Measurements from ENCODE around the gene CENPT. TPM values are rescaled to one million over a fixed set of nuclear protein-coding genes. Genes with fewer than 3 reads are reported as not detected.

Gene CENPT
- total and polyA plus RNA-seq, 2 experiments from 2014 or later: 61.8 to 65.2 TPM

DNA sequence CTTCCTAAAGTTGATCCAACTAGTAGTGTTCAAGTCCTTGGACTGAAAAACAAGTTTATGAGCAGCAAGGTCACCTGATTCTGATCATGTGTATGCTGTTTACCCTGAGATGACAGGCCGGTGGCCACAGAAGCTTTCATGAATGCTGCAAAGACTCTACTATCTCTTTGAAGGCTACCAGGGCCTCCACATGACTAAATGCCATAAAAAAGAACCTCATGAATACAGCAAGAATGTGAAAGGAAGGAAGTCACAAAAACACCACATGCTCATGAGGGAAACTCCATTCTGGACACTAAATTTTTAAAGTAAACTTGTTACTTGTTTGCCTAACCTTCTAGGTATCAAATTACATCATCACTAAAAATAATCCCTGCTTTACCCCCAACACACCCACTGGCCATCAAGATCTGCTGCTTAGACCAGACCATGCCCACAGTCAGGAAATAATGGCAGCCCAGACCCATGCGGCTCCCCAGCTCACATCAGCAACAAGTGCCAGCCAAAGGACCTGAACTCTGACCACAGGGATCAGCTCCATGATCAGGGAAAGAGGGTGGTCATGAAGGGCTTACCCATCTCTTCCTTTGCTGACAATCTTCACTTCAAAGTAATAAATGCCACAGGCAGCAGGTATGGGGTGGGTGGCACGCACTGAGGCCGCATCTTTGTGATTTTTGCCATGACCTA, 42.5 kb downstream of the CENPT start:
- Histone ChIP-seq H3K36me3 (peaks cover 3% of the 10 kb centered on the region), H3K27ac (no peak overlapping the region), H3K9me3 (ENCODE audit: low read depth) (no peaks in the 10 kb centered on the region), H3K27me3 (peaks cover 63% of the 10 kb centered on the region), H3K4me3 (no peak overlapping the region), H3K4me1 (ENCODE audit: low read depth) (peaks cover 4% of the 10 kb centered on the region)
- DNase-seq (ENCODE audit: low read depth in 1 of 2, low spot score in 1 of 2): no peak
- TF ChIP-seq, protein P1, sequence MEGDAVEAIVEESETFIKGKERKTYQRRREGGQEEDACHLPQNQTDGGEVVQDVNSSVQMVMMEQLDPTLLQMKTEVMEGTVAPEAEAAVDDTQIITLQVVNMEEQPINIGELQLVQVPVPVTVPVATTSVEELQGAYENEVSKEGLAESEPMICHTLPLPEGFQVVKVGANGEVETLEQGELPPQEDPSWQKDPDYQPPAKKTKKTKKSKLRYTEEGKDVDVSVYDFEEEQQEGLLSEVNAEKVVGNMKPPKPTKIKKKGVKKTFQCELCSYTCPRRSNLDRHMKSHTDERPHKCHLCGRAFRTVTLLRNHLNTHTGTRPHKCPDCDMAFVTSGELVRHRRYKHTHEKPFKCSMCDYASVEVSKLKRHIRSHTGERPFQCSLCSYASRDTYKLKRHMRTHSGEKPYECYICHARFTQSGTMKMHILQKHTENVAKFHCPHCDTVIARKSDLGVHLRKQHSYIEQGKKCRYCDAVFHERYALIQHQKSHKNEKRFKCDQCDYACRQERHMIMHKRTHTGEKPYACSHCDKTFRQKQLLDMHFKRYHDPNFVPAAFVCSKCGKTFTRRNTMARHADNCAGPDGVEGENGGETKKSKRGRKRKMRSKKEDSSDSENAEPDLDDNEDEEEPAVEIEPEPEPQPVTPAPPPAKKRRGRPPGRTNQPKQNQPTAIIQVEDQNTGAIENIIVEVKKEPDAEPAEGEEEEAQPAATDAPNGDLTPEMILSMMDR (IDR thresholded peaks at IDR 0.05; ENCODE audit: low read depth, low read length): no peak

DNA sequence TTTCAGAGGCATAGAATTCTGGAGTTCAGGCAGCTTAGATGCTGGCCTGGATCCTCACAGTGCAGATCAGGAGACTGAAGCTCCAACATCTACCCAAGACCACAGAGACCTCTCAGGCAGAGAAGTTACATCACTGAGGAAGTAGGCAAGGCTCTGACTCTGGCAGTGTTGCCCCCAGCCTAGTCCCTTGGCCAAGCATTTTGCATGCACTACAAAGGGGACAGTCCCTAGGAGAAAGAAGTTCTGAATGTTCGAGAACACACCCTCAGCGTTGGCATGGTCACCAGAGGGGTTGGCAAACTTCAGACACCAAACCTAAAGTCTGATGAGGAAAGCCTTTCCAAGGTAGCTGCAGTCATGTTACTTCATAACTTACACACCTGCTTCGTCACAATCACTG, 43.6 kb downstream of the CENPT start:
- peaks cover 4% of the 10 kb centered on the region for H3K4me1 ChIP-seq (ENCODE audit: low read depth)
- H3K27ac ChIP-seq: no peak overlapping the region
- no peak for DNase-seq (ENCODE audit: low read depth in 1 of 2, low spot score in 1 of 2)
- peaks cover 3% of the 10 kb centered on the region for H3K36me3 ChIP-seq
- no peaks in the 10 kb centered on the region for H3K9me3 ChIP-seq (ENCODE audit: low read depth)
- no peak overlapping the region for H3K4me3 ChIP-seq
- H3K27me3 ChIP-seq: peaks cover 61% of the 10 kb centered on the region
- TF ChIP-seq, protein P1 (IDR thresholded peaks at IDR 0.05; ENCODE audit: low read depth, low read length): no peak

DNA sequence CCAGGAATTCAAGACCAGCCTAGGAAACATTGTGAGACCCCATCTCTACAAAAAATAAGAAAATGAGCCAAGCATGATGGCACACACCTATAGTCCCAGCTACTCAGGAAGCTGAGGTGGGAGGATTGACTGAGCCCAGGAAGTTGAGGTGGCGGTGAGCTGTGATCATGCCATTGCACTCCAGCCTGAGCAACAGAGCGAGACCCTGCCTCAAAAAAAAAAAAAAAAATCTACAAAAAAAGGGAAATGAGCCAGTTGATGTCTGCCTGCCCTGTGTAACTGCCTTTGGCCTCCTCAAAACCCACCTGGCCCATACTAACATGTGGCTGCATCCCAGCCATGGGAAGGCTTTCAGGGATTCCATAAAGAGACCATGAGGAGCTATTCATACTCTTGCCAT, 45.6 kb downstream of the CENPT start:
- TF ChIP-seq, protein P1 (IDR thresholded peaks at IDR 0.05; ENCODE audit: low read depth, low read length): no peak
- Histone ChIP-seq H3K27me3 (peaks cover 71% of the 10 kb centered on the region), H3K9me3 (ENCODE audit: low read depth) (no peaks in the 10 kb centered on the region), H3K36me3 (peaks cover 3% of the 10 kb centered on the region), H3K27ac (no peak overlapping the region), H3K4me1 (ENCODE audit: low read depth) (peaks cover 4% of the 10 kb centered on the region), H3K4me3 (no peak overlapping the region)
- no peak for DNase-seq (ENCODE audit: low read depth in 1 of 2, low spot score in 1 of 2)

DNA sequence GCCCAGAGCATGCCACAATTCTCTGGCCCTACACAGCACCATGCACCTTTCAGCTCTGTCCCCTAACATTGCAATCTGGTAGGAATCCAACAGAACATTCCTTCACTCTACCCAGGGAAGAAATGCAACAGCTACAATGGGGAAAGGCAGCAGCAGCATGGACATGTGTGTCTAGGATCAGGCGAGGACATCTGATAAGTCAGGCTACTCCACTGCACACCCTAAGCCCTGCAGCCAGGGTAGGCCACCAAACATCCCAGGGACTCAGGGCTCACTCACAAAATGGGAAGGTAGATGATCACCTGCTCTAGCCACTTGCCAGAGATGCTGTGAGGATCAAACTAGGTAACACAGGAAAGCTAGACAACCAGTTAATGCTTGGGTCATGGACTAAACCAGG, 46.3 kb downstream of the CENPT start:
- Histone ChIP-seq H3K4me3 (no peak overlapping the region), H3K9me3 (ENCODE audit: low read depth) (no peaks in the 10 kb centered on the region), H3K36me3 (peaks cover 3% of the 10 kb centered on the region), H3K27ac (no peak overlapping the region), H3K4me1 (ENCODE audit: low read depth) (peaks cover 4% of the 10 kb centered on the region), H3K27me3 (peaks cover 77% of the 10 kb centered on the region)
- TF ChIP-seq, protein P1 (IDR thresholded peaks at IDR 0.05; ENCODE audit: low read depth, low read length): no peak
- DNase-seq (ENCODE audit: low read depth in 1 of 2, low spot score in 1 of 2): no peak

DNA sequence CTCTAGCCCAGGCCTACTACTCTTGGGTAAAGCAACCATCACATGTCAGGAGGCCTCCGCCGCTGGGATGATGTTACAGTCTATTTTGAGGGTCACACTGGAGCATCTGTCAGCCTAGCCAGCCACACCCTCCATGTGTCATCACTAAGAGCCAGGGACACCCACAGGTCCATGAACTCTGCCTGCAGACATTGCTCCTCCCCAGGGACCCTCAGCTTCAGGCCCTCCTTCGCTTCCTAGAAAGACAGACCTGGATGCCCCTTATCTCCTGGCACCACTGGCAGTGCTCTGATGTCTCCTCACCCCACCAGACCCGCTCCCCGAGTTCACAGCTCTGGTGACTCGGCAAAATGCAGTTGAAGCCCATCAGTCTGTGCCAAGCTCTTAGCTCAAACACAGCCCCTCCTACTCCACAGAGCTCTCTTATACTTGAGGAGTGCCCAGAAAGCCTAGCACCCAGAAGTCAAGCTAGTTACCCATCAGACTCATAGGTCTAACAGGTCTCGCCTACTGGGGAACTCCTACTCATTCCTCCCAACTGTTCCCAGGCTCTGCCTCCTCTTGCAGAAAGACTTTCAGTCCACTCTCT, 47.1 kb downstream of the CENPT start:
- Histone ChIP-seq H3K36me3 (peaks cover 3% of the 10 kb centered on the region), H3K27me3 (peaks cover 85% of the 10 kb centered on the region), H3K9me3 (ENCODE audit: low read depth) (no peaks in the 10 kb centered on the region), H3K4me3 (no peak overlapping the region), H3K4me1 (ENCODE audit: low read depth) (peaks cover 1% of the 10 kb centered on the region), H3K27ac (no peak overlapping the region)
- TF ChIP-seq, protein P1 (IDR thresholded peaks at IDR 0.05; ENCODE audit: low read depth, low read length): no peak
- no peak for DNase-seq (ENCODE audit: low read depth in 1 of 2, low spot score in 1 of 2)

Data from cardiac muscle cell (in vitro differentiated cells and primary cell).